Uterus (tissue), 4 donors: Measurements from ENCODE around the gene RPL27A. TPM values are rescaled to one million over a fixed set of nuclear protein-coding genes. Genes with fewer than 3 reads are reported as not detected.

Experiments used
- DNase-seq, 2 donors: peaks; one replicate each; pipeline ENCODE4 v3.0.0-alpha.2; 2019 to 2020
- H3K27ac ChIP-seq, 2 donors: fragments of 200-600 bp; sonication (generic); 1 replicate in 1 of 2; 2 replicates in 1 of 2; pipeline ENCODE4 v1.5.1; 2016 to 2018
- H3K27me3 ChIP-seq, 2 donors: fragments of 200-600 bp; sonication (generic); one replicate each; pipeline ENCODE4 v1.5.1; 2018 to 2019; ENCODE audit warnings: control low read depth in 1 of 2
- H3K36me3 ChIP-seq, 2 donors: fragments of 200-600 bp; sonication (generic); one replicate each; pipeline ENCODE4 v1.5.1; 2019; ENCODE audit warnings: control low read depth in 1 of 2
- H3K4me1 ChIP-seq, 2 donors: fragments of 200-600 bp; sonication (generic); one replicate each; pipeline ENCODE4 v1.5.1; 2018 to 2019; ENCODE audit warnings: control low read depth in 1 of 2
- H3K4me3 ChIP-seq, 2 donors: fragments of 200-600 bp; sonication (generic); 1 replicate in 1 of 2; 2 replicates in 1 of 2; pipeline ENCODE4 v1.5.1; 2018 to 2019; ENCODE audit warnings: mild to moderate bottlenecking in 1 of 2
- H3K9me3 ChIP-seq, 2 donors: fragments of 200-600 bp; sonication (generic); one replicate each; pipeline ENCODE4 v1.5.1; 2019; ENCODE audit warnings: control low read depth in 1 of 2
- CTCF ChIP-seq, 4 experiments: fragments of 200-600 bp in 2 of 4; fragments of 450-650 bp in 2 of 4; sonication (generic) in 2 of 4; IDR thresholded peaks; one replicate each; pipeline ENCODE4 v1.5.1; 2016 to 2019; ENCODE audit warnings: antibody characterized with exemption in 4 of 4, mild to moderate bottlenecking in 2 of 4, moderate library complexity in 1 of 4
- POLR2A ChIP-seq, 2 donors: fragments of 450-650 bp; IDR thresholded peaks; one replicate each; pipeline ENCODE4 v1.6.1; 2016; ENCODE audit warnings: antibody characterized with exemption in 2 of 2, mild to moderate bottlenecking in 1 of 2, moderate library complexity in 1 of 2
- intact Hi-C: fragments of 100-400 bp; cut with DNase I; formaldehyde crosslinking; loops from one replicate; pipeline ENCODE4 v1.15.1; 2023; ENCODE audit warnings: low total_unique reads
- total RNA-seq, 4 donors: library from RNA; depleted of rRNA in 3 of 4; stranded (reverse); fragments of >200 nt in 3 of 4; gene quantifications; one replicate each; pipeline versions ENCODE4 v1.1.0 to v1.2.4, GENCODE V29; 2014 to 2023
- donor health status: DM: yes; HTN: yes; CAD: no.

RPL27A gene
- total RNA-seq, 4 donors from 2014 or later, result 505 to 3,151 (median 1,895) TPM

- Histone ChIP-seq H3K9me3 (no peaks in the 10 kb centered on the region), H3K27ac (peak overlapping the region; percentile 94 to 99), H3K4me3 (no peak overlapping the region), H3K36me3 (no peaks in the 10 kb centered on the region), H3K27me3 (no peaks in the 10 kb centered on the region), H3K4me1 (peaks cover 30 to 69% of the 10 kb centered on the region in 2 donors)
- intact Hi-C loops, result no loop called here
- DNase-seq, result no peak
- TF ChIP-seq CTCF (IDR thresholded peaks at IDR 0.05), result no peak
- no peak for TF ChIP-seq POLR2A (IDR thresholded peaks at IDR 0.05)
Measured at GRCh38 chr11:8719721-8720120, 37.1 kb downstream of the RPL27A start.

- no peak for DNase-seq
- H3K4me1 ChIP-seq, result peaks cover 30 to 64% of the 10 kb centered on the region in 2 donors
- no peak overlapping the region for H3K4me3 ChIP-seq
- intact Hi-C loops, result no loop called here
- no peaks in the 10 kb centered on the region for H3K36me3 ChIP-seq
- no peaks in the 10 kb centered on the region for H3K9me3 ChIP-seq
- no peak for TF ChIP-seq CTCF (IDR thresholded peaks at IDR 0.05)
- TF ChIP-seq POLR2A (IDR thresholded peaks at IDR 0.05), result no peak
- no peaks in the 10 kb centered on the region for H3K27me3 ChIP-seq
- H3K27ac ChIP-seq, result peak overlapping the region; percentile 94 to 99
Measured at GRCh38 chr11:8720352-8720751, 37.8 kb downstream of the RPL27A start.

GRCh38 chr11:8720868-8721608 is 38.4 kb downstream of the RPL27A start:
- Histone ChIP-seq H3K4me1 (peaks cover 26 to 58% of the 10 kb centered on the region in 2 donors), H3K36me3 (no peaks in the 10 kb centered on the region), H3K27me3 (no peaks in the 10 kb centered on the region), H3K27ac (peak overlapping the region; percentile 94 to 99), H3K4me3 (no peak overlapping the region), H3K9me3 (no peaks in the 10 kb centered on the region)
- no peak for TF ChIP-seq CTCF (IDR thresholded peaks at IDR 0.05)
- no peak for DNase-seq
- intact Hi-C loops, result no loop called here

- DNase-seq, result peak in 1 of 2 donors; percentile 55
- Histone ChIP-seq H3K4me3 (no peak overlapping the region), H3K27ac (peak overlapping the region; percentile 94 to 99), H3K36me3 (no peaks in the 10 kb centered on the region), H3K4me1 (peaks cover 18 to 50% of the 10 kb centered on the region in 2 donors), H3K9me3 (no peaks in the 10 kb centered on the region), H3K27me3 (no peaks in the 10 kb centered on the region)
- intact Hi-C loops, result no loop called here
- TF ChIP-seq CTCF (IDR thresholded peaks at IDR 0.05), result no peak
- TF ChIP-seq POLR2A (IDR thresholded peaks at IDR 0.05), result no peak
Measured at GRCh38 chr11:8721609-8722500, 39.3 kb downstream of the RPL27A start.

- Histone ChIP-seq H3K36me3 (no peaks in the 10 kb centered on the region), H3K27ac (peak overlapping the region; percentile 94 to 99), H3K9me3 (no peaks in the 10 kb centered on the region), H3K27me3 (no peaks in the 10 kb centered on the region), H3K4me1 (peaks cover 12 to 42% of the 10 kb centered on the region in 2 donors), H3K4me3 (no peak overlapping the region)
- TF ChIP-seq POLR2A (IDR thresholded peaks at IDR 0.05) (no peak), CTCF (IDR thresholded peaks at IDR 0.05) (no peak)
- DNase-seq, result no peak
- intact Hi-C loops, result no loop called here
Measured at GRCh38 chr11:8722809-8723208, 40.2 kb downstream of the RPL27A start.
